Adipocyte (in vitro differentiated cells): Measurements from ENCODE around the gene IGFALS.
A peak's percentile ranks its signal among the peaks of the same experiment; 100 is the strongest.

Experiments used
- DNase-seq: peaks from one replicate; pipeline ENCODE4 v3.0.0-alpha.2; 2015; ENCODE audit warnings: low read depth
- H3K27me3 ChIP-seq: replicated peaks from 2 replicates; pipeline ENCODE4 v1.7.0; 2013; ENCODE audit warnings: mild to moderate bottlenecking, low read length, moderate library complexity; ENCODE audit not compliant: control insufficient read depth, insufficient read depth
- H3K36me3 ChIP-seq: 2 replicates; pipeline ENCODE4 v1.7.0; 2013; ENCODE audit warnings: low read length, mild to moderate bottlenecking, moderate library complexity; ENCODE audit not compliant: control insufficient read depth, insufficient read depth, severe bottlenecking
- H3K4me1 ChIP-seq: 2 replicates; pipeline ENCODE4 v1.7.0; 2013; ENCODE audit warnings: mild to moderate bottlenecking, low read length, moderate library complexity; ENCODE audit not compliant: control insufficient read depth, insufficient read depth
- H3K4me3 ChIP-seq: 2 replicates; pipeline ENCODE4 v1.7.0; 2013; ENCODE audit warnings: mild to moderate bottlenecking, low read length, moderate library complexity
- H3K9ac ChIP-seq: 2 replicates; pipeline ENCODE4 v1.7.0; 2013; ENCODE audit warnings: mild to moderate bottlenecking, low read length, moderate library complexity
- H3K9me3 ChIP-seq: 2 replicates; pipeline ENCODE4 v1.7.0; 2013; ENCODE audit warnings: mild to moderate bottlenecking, low read length, moderate library complexity; ENCODE audit not compliant: control insufficient read depth

The IGFALS gene

DNA sequence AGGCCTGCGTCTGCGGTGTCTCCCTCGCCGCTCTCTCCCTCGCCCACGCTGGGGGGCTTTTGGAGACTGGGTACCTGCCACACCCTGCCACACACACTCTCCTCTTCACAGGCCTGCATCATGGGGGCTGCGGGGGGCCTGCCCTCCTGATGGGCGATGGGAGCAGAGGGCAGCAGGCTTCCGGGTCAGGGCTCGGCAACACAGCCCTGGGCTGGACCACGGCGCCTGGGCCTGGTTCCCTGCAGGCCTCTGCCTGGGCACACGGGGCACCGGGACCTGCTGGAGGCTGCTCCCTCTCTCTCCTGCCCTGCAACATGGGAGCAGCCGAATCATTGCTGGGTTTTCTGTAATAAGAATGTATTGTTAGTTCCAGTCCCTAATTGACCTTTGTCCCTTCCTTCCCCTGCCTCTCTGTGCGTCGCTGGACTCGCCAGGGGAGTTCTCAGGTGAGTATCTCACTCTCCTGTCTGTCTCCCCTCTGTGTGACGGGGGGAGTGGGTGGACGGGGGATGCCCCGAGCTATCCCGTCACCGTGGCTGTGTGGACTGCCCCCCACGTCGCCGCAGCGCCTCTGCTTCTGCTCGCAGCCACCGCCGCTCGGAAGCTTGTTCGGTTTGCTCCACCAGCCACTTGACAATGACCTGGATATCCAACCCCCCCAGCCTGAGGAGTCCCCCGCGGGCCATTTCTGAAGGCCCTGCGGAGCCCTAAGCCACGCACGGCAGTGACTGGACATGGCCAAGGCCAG lies 35.6 kb downstream of the IGFALS start:
- Histone ChIP-seq H3K9me3 (no peaks in the 10 kb centered on the region), H3K4me3 (no peak overlapping the region), H3K4me1 (no peaks in the 10 kb centered on the region)

GRCh38 chr16:1754204-1754603 lies 39.3 kb downstream of the IGFALS start:
- peaks cover 55% of the 10 kb centered on the region for H3K36me3 ChIP-seq
- H3K4me3 ChIP-seq, result no peak overlapping the region
- peaks cover 4% of the 10 kb centered on the region for H3K4me1 ChIP-seq
- H3K27me3 ChIP-seq, result no peaks in the 10 kb centered on the region
- DNase-seq, result no peak
- H3K9me3 ChIP-seq, result no peaks in the 10 kb centered on the region
- no peak overlapping the region for H3K9ac ChIP-seq

More for the DNA sequence above, 35.6 kb downstream of the IGFALS start:
- DNase-seq, result no peak
- H3K9ac ChIP-seq, result no peak overlapping the region
- peaks cover 61% of the 10 kb centered on the region for H3K36me3 ChIP-seq
- H3K27me3 ChIP-seq, result no peaks in the 10 kb centered on the region

- DNase-seq, result no peak
- H3K4me1 ChIP-seq, result peaks cover 4% of the 10 kb centered on the region
- peaks cover 60% of the 10 kb centered on the region for H3K36me3 ChIP-seq
- no peak overlapping the region for H3K4me3 ChIP-seq
- H3K9ac ChIP-seq, result no peak overlapping the region
- H3K27me3 ChIP-seq, result no peaks in the 10 kb centered on the region
- no peaks in the 10 kb centered on the region for H3K9me3 ChIP-seq
Observed at GRCh38 chr16:1752853-1753252, 40.7 kb downstream of the IGFALS start.

DNA sequence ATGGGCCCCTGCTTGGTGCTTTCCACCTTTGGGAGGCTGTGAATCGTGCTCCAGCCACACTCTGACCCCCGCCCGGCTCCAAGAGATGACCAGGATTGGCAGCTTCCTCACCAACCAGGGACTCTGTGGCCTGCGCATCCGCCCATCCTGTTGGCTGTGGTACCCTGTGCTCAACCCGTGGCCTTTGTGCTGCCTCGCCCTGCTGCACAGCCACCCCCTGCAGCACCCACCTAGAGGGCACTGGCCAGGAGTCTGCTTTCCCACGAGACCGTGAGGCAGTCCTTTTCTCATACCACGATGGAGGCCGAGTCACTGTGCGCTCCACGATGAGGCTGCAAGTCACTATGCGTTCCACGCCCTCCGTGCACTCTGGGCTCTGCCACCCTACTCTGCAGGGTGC lies 41.6 kb downstream of the IGFALS start:
- peaks cover 4% of the 10 kb centered on the region for H3K4me1 ChIP-seq
- no peaks in the 10 kb centered on the region for H3K9me3 ChIP-seq
- DNase-seq, result no peak
- peaks cover 66% of the 10 kb centered on the region for H3K36me3 ChIP-seq
- H3K9ac ChIP-seq, result no peak overlapping the region
- no peaks in the 10 kb centered on the region for H3K27me3 ChIP-seq
- no peak overlapping the region for H3K4me3 ChIP-seq

- peak; percentile 3 for DNase-seq
- H3K36me3 ChIP-seq, result peaks cover 68% of the 10 kb centered on the region
- H3K27me3 ChIP-seq, result no peaks in the 10 kb centered on the region
- H3K9me3 ChIP-seq, result no peaks in the 10 kb centered on the region
- no peak overlapping the region for H3K4me3 ChIP-seq
- peaks cover 4% of the 10 kb centered on the region for H3K4me1 ChIP-seq
- H3K9ac ChIP-seq, result no peak overlapping the region
Observed at GRCh38 chr16:1749152-1750117, 44.1 kb downstream of the IGFALS start.

GRCh38 chr16:1747934-1748333 lies 45.6 kb downstream of the IGFALS start:
- H3K9me3 ChIP-seq, result no peaks in the 10 kb centered on the region
- H3K9ac ChIP-seq, result no peak overlapping the region
- peaks cover 4% of the 10 kb centered on the region for H3K4me1 ChIP-seq
- H3K27me3 ChIP-seq, result no peaks in the 10 kb centered on the region
- peaks cover 71% of the 10 kb centered on the region for H3K36me3 ChIP-seq
- DNase-seq, result no peak
- H3K4me3 ChIP-seq, result no peak overlapping the region

- peaks cover 4% of the 10 kb centered on the region for H3K4me1 ChIP-seq
- no peaks in the 10 kb centered on the region for H3K9me3 ChIP-seq
- H3K9ac ChIP-seq, result no peak overlapping the region
- H3K4me3 ChIP-seq, result no peak overlapping the region
- H3K27me3 ChIP-seq, result no peaks in the 10 kb centered on the region
- peaks cover 65% of the 10 kb centered on the region for H3K36me3 ChIP-seq
- DNase-seq, result no peak
Observed at GRCh38 chr16:1746693-1747195, 46.8 kb downstream of the IGFALS start.

GRCh38 chr16:1745900-1746692 lies 47.4 kb downstream of the IGFALS start:
- Histone ChIP-seq H3K9me3 (no peaks in the 10 kb centered on the region), H3K4me1 (peaks cover 4% of the 10 kb centered on the region), H3K36me3 (peaks cover 58% of the 10 kb centered on the region), H3K9ac (no peak overlapping the region), H3K27me3 (no peaks in the 10 kb centered on the region), H3K4me3 (no peak overlapping the region)
- peak; percentile 90 for DNase-seq

DNA sequence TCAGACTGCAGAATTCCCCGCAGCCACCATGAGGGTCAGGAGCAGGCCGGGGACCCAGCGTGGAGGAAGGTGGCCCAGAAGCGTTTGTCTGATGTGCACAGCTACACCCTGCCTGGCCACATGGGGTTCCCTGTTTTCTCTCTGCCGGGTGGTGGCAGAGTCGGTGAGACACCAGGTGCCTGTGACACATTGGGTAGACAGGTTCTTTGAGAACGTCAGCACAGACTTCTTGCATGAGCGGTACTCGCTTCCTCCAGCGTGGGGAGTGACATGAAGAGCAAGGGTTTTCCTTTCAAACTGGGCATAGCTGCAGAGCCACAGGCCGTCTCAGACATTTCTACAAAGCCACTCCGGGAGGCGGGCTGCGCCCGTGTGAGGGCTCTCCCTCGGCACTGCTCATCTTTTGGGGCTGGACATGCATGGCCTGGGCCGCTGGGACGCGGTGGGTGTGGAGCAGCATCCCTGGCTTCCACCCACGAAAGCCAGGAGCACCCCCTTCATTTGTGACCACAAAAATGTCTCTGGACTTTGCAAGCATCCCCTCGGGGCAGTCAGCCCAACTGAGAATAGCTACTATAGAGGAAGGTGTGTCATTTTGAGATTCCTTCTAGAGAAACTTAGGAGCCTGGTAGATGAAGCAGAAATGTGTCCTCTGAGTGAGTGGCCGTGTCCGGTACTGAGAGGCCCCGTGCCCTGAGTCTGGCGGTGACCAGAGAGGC lies 48.2 kb downstream of the IGFALS start:
- no peak overlapping the region for H3K4me3 ChIP-seq
- H3K9ac ChIP-seq, result no peak overlapping the region

GRCh38 chr16:1744338-1744840 lies 49.1 kb downstream of the IGFALS start:
- no peak overlapping the region for H3K4me3 ChIP-seq
- H3K36me3 ChIP-seq, result peaks cover 60% of the 10 kb centered on the region
- no peak overlapping the region for H3K9ac ChIP-seq
- no peak for DNase-seq
- H3K4me1 ChIP-seq, result no peaks in the 10 kb centered on the region
- no peaks in the 10 kb centered on the region for H3K9me3 ChIP-seq
- no peaks in the 10 kb centered on the region for H3K27me3 ChIP-seq

More for the DNA sequence above, 48.2 kb downstream of the IGFALS start:
- no peaks in the 10 kb centered on the region for H3K9me3 ChIP-seq
- peaks cover 4% of the 10 kb centered on the region for H3K4me1 ChIP-seq
- no peaks in the 10 kb centered on the region for H3K27me3 ChIP-seq
- peak; percentile 92 for DNase-seq
- peaks cover 61% of the 10 kb centered on the region for H3K36me3 ChIP-seq
